PC-9 (cell line): Measurements from ENCODE around the gene RCBTB1. TPM values are rescaled to one million over a fixed set of nuclear protein-coding genes. Genes with fewer than 3 reads are reported as not detected.

ENCODE experiments used
- BruUV-seq: library from RNA; stranded (reverse); fragments of 400-500 nt; replicated peaks from 2 replicates; lab custom pipeline; 2021; lab: Mats Ljungman, UMichigan
- CTCF ChIA-PET: fragments of 300-600 bp; sonication (Branson Sonifier 250); formaldehyde crosslinking; loops from one replicate; lab custom pipeline; 2022; ENCODE audit warnings: antibody characterized with exemption; lab: Charles Lee
- POLR2A ChIA-PET: fragments of 300-600 bp; sonication (Branson Sonifier 250); formaldehyde crosslinking; loops from one replicate; lab custom pipeline; 2022; ENCODE audit warnings: antibody characterized with exemption; ENCODE audit not compliant: unreplicated experiment; lab: Charles Lee
- DNase-seq, 2 experiments: peaks; one replicate each; pipeline versions ENCODE4 v3.0.0 to v3.0.0-alpha.2; 2015 to 2022; ENCODE audit warnings: mixed read lengths in 1 of 2
- H2AFZ ChIP-seq: fragments of 200-600 bp; sonication (generic); 2 replicates; pipeline ENCODE4 v1.8.1; 2017; ENCODE audit warnings: antibody characterized with exemption
- H3F3A ChIP-seq: fragments of 200-600 bp; sonication (generic); 2 replicates; pipeline ENCODE4 v1.8.1; 2017; ENCODE audit warnings: antibody characterized with exemption, mild to moderate bottlenecking, low read depth; ENCODE audit not compliant: insufficient read depth
- H3K27ac ChIP-seq: fragments of 200-600 bp; sonication (generic); 2 replicates; pipeline ENCODE4 v1.6.1; 2016; ENCODE audit warnings: mixed run types
- H3K27me3 ChIP-seq: fragments of 200-600 bp; sonication (generic); 2 replicates; pipeline ENCODE4 v1.6.1; 2016; ENCODE audit warnings: low read depth, mixed run types; ENCODE audit not compliant: insufficient read depth
- H3K36me3 ChIP-seq: fragments of 200-600 bp; sonication (generic); 2 replicates; pipeline ENCODE4 v1.6.1; 2016; ENCODE audit warnings: low read depth, mixed run types
- H3K4me1 ChIP-seq: fragments of 200-600 bp; sonication (generic); replicated peaks from 2 replicates; pipeline ENCODE4 v1.6.1; 2016; ENCODE audit warnings: mixed run types; ENCODE audit not compliant: insufficient read depth
- H3K4me2 ChIP-seq: fragments of 200-600 bp; sonication (generic); 2 replicates; pipeline ENCODE4 v1.6.1; 2017; ENCODE audit warnings: mixed run types
- H3K4me3 ChIP-seq: fragments of 200-600 bp; sonication (generic); 2 replicates; pipeline ENCODE4 v1.6.1; 2016; ENCODE audit warnings: mixed run types
- H3K79me2 ChIP-seq: fragments of 200-600 bp; sonication (generic); 2 replicates; pipeline ENCODE4 v1.6.1; 2017; ENCODE audit warnings: low read depth, mixed run types
- H3K9me2 ChIP-seq: fragments of 200-600 bp; sonication (generic); 2 replicates; pipeline ENCODE4 v1.8.1; 2017; ENCODE audit warnings: mild to moderate bottlenecking; ENCODE audit not compliant: insufficient read depth
- H3K9me3 ChIP-seq: fragments of 200-600 bp; sonication (generic); 2 replicates; pipeline ENCODE4 v1.8.1; 2016; ENCODE audit warnings: low read depth; ENCODE audit not compliant: insufficient read depth
- H4K20me1 ChIP-seq: fragments of 200-600 bp; sonication (generic); 2 replicates; pipeline ENCODE4 v1.8.1; 2017; ENCODE audit not compliant: insufficient read depth
- CTCF ChIP-seq: fragments of 200-600 bp; sonication (generic); conservative IDR thresholded peaks from 2 replicates; pipeline ENCODE4 v1.6.1; 2017; ENCODE audit warnings: mixed run types, antibody characterized with exemption, mild to moderate bottlenecking, moderate library complexity
- EZH2 ChIP-seq: fragments of 200-600 bp; sonication (generic); IDR thresholded peaks from 2 replicates; pipeline ENCODE4 v1.8.0; 2017; ENCODE audit warnings: antibody characterized with exemption, low read depth
- intact Hi-C: fragments of 100-400 bp; cut with micrococcal nuclease; formaldehyde crosslinking; loops from one replicate; pipeline ENCODE4 v1.10.0; 2022; ENCODE audit not compliant: unreplicated experiment
- total RNA-seq: library from RNA; stranded (reverse); gene quantifications from 2 replicates; pipeline ENCODE4 v1.2.3, GENCODE V29; 2021

The RCBTB1 gene
- total RNA-seq, 1 experiment from 2014 or later, result 16.1 TPM

- ChIA-PET POLR2A (no interaction called here), CTCF (no interaction called here)
- intact Hi-C loops, result no loop called here
- DNase-seq, result no peak
- BruUV-seq, result no TSS peak
- TF ChIP-seq EZH2, result no peak
- TF ChIP-seq CTCF, result no peak
- Histone ChIP-seq H3K9me3 (no peaks in the 10 kb centered on the region), H3K27me3 (no peaks in the 10 kb centered on the region), H3K4me2 (no peak overlapping the region), H3K36me3 (no peaks in the 10 kb centered on the region), H3K4me1 (no peaks in the 10 kb centered on the region), H4K20me1 (no peaks in the 10 kb centered on the region), H2AFZ (no peak overlapping the region), H3K79me2 (no peaks in the 10 kb centered on the region), H3F3A (no peaks in the 10 kb centered on the region), H3K27ac (no peak overlapping the region), H3K4me3 (no peak overlapping the region), H3K9me2 (no peaks in the 10 kb centered on the region)
Observed at GRCh38 chr13:49563516-49563915, 21.8 kb downstream of the RCBTB1 start.

DNA sequence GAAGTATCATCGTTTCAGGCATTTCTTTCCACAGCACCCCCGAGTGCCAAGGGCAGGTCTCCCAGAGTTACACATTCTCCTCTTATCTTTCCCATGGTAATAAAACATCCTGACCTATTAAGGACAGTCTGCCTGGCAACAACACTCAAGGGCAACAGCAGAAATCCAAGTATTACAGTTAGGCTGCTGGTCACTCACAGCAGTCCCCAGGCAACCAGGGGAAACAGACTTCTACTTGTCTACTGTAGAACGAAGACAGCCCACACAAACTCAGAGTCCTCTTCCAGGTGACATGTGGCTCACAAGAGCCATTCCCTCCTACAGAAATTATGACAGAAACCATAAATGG is 24.3 kb downstream of the RCBTB1 start:
- ChIA-PET POLR2A (no interaction called here), CTCF (no interaction called here)
- Histone ChIP-seq H3K36me3 (no peaks in the 10 kb centered on the region), H3K9me3 (no peaks in the 10 kb centered on the region), H3K9me2 (no peaks in the 10 kb centered on the region), H3K4me1 (no peaks in the 10 kb centered on the region), H3K79me2 (no peaks in the 10 kb centered on the region), H4K20me1 (no peaks in the 10 kb centered on the region), H3K27ac (no peak overlapping the region), H3K4me3 (no peak overlapping the region), H3K27me3 (no peaks in the 10 kb centered on the region), H3K4me2 (no peak overlapping the region), H2AFZ (no peak overlapping the region), H3F3A (no peaks in the 10 kb centered on the region)
- BruUV-seq, result no TSS peak
- no peak for DNase-seq
- no peak for TF ChIP-seq CTCF
- TF ChIP-seq EZH2, result no peak
- intact Hi-C loops, result no loop called here

DNA sequence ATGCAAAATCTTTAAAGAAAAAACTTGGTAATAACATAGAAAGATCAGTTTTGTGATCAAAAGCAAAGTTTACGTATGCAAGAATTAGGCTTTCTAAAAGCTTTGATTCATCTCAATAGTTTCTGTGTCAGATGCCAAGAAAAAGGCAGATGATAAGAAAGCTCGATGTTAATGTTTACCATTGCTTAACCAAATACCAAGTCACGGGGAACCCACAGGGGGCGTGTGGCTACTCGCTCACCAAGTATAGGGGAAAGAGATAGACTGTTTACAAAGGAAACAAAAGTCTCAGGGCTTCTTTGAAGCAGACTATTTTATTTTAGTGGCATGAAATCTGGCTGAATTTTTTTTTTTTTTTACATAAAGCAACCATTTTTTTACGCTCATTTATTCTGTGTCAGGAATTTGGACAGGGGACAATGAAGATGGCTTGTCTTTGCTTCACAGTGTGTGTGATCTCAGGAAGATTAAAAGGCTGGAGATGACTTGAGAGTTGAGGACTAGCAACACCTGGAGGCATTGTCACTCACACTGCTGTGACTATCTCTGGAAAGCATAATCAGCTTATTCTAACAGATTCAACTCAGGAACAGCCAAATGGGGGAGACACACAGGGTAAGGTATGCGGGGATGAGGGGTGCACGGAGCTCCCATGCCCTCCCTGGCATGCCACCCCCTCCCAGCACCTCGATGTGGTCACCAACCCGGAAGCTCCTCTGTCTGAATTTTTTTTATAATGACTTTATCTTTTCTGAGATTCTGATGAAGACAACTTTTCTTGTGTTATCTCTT is 24.9 kb downstream of the RCBTB1 start:
- ChIA-PET POLR2A (interaction anchor here (0.6 kb wide), 1 partner anchor 558 kb away, joined by 3 read pairs; no protein-coding TSS in a partner anchor), CTCF (no interaction called here)
- Histone ChIP-seq H3K27me3 (no peaks in the 10 kb centered on the region), H2AFZ (no peak overlapping the region), H3K36me3 (no peaks in the 10 kb centered on the region), H3K9me3 (no peaks in the 10 kb centered on the region), H3K4me2 (no peak overlapping the region), H3F3A (no peaks in the 10 kb centered on the region), H3K27ac (no peak overlapping the region), H3K4me3 (no peak overlapping the region), H3K79me2 (no peaks in the 10 kb centered on the region), H3K9me2 (no peaks in the 10 kb centered on the region), H4K20me1 (no peaks in the 10 kb centered on the region), H3K4me1 (no peaks in the 10 kb centered on the region)
- TF ChIP-seq CTCF (no peak; the same call in 1 of the 2 replicates), EZH2 (no peak)
- no TSS peak for BruUV-seq
- intact Hi-C loops, result no loop called here
- no peak for DNase-seq
